Measurements from ENCODE around the gene ZNF329.

ZNF329 gene

GRCh38 chr19:58117841-58118575 is 32.6 kb downstream of the ZNF329 start:
- no peak overlapping the region for H3K9ac ChIP-seq (ENCODE audit: low read length)
- no peaks in the 10 kb centered on the region for H3K27me3 ChIP-seq (replicated peaks; ENCODE audit: control insufficient read depth, insufficient read depth, low read length)
- no peaks in the 10 kb centered on the region for H3K4me1 ChIP-seq (ENCODE audit: control insufficient read depth, insufficient read depth, low read length)
- H3K4me3 ChIP-seq (ENCODE audit: low read length) = peak overlapping the region; percentile 29
- no peaks in the 10 kb centered on the region for H3K36me3 ChIP-seq (ENCODE audit: control insufficient read depth, insufficient read depth, low read length, severe bottlenecking)
- DNase-seq (ENCODE audit: low read depth) = no peak
- H3K9me3 ChIP-seq (ENCODE audit: control insufficient read depth, low read length) = peaks cover 92% of the 10 kb centered on the region

- Histone ChIP-seq H3K9me3 (ENCODE audit: control insufficient read depth, low read length) (peaks cover 78% of the 10 kb centered on the region), H3K4me3 (ENCODE audit: low read length) (peak overlapping the region; percentile 25), H3K9ac (ENCODE audit: low read length) (no peak overlapping the region), H3K4me1 (ENCODE audit: control insufficient read depth, insufficient read depth, low read length) (no peaks in the 10 kb centered on the region), H3K36me3 (ENCODE audit: control insufficient read depth, insufficient read depth, low read length, severe bottlenecking) (no peaks in the 10 kb centered on the region), H3K27me3 (replicated peaks; ENCODE audit: control insufficient read depth, insufficient read depth, low read length) (no peaks in the 10 kb centered on the region)
- no peak for DNase-seq (ENCODE audit: low read depth)
Observed at GRCh38 chr19:58108546-58108817, 42.1 kb downstream of the ZNF329 start.

- no peaks in the 10 kb centered on the region for H3K4me1 ChIP-seq (ENCODE audit: control insufficient read depth, insufficient read depth, low read length)
- H3K9ac ChIP-seq (ENCODE audit: low read length) = no peak overlapping the region
- no peaks in the 10 kb centered on the region for H3K36me3 ChIP-seq (ENCODE audit: control insufficient read depth, insufficient read depth, low read length, severe bottlenecking)
- H3K27me3 ChIP-seq (replicated peaks; ENCODE audit: control insufficient read depth, insufficient read depth, low read length) = no peaks in the 10 kb centered on the region
- DNase-seq (ENCODE audit: low read depth) = no peak
- H3K4me3 ChIP-seq (ENCODE audit: low read length) = peak overlapping the region; percentile 29
- H3K9me3 ChIP-seq (ENCODE audit: control insufficient read depth, low read length) = peaks cover 80% of the 10 kb centered on the region
Observed at GRCh38 chr19:58107778-58108545, 42.6 kb downstream of the ZNF329 start.

GRCh38 chr19:58098682-58098998 is 51.9 kb downstream of the ZNF329 start:
- Histone ChIP-seq H3K9me3 (ENCODE audit: control insufficient read depth, low read length) (peaks cover 51% of the 10 kb centered on the region), H3K9ac (ENCODE audit: low read length) (peak overlapping the region; percentile 39), H3K36me3 (ENCODE audit: control insufficient read depth, insufficient read depth, low read length, severe bottlenecking) (no peaks in the 10 kb centered on the region), H3K4me3 (ENCODE audit: low read length) (peak overlapping the region; percentile 87), H3K27me3 (replicated peaks; ENCODE audit: control insufficient read depth, insufficient read depth, low read length) (no peaks in the 10 kb centered on the region), H3K4me1 (ENCODE audit: control insufficient read depth, insufficient read depth, low read length) (no peaks in the 10 kb centered on the region)
- DNase-seq (ENCODE audit: low read depth) = no peak

- Histone ChIP-seq H3K4me1 (ENCODE audit: control insufficient read depth, insufficient read depth, low read length) (no peaks in the 10 kb centered on the region), H3K4me3 (ENCODE audit: low read length) (peak within 1 kb of the TSS; percentile 87), H3K9me3 (ENCODE audit: control insufficient read depth, low read length) (peaks cover 51% of the 10 kb centered on the region), H3K27me3 (replicated peaks; ENCODE audit: control insufficient read depth, insufficient read depth, low read length) (no peaks in the 10 kb centered on the region), H3K36me3 (ENCODE audit: control insufficient read depth, insufficient read depth, low read length, severe bottlenecking) (no peaks in the 10 kb centered on the region), H3K9ac (ENCODE audit: low read length) (peak within 1 kb of the TSS; percentile 88)
- DNase-seq (ENCODE audit: low read depth) = peak; percentile 99
Observed at GRCh38 chr19:58097781-58098681, 52.6 kb downstream of the ZNF329 start, which contains the start of gene ZSCAN18. Gene ZSCAN18, minus strand, starts transcription at chr19:58098231. Its CDS starts 7,964 bp downstream, at chr19:58090267.

GRCh38 chr19:58097349-58097748 is 53.2 kb downstream of the ZNF329 start:
- no peaks in the 10 kb centered on the region for H3K27me3 ChIP-seq (replicated peaks; ENCODE audit: control insufficient read depth, insufficient read depth, low read length)
- peaks cover 47% of the 10 kb centered on the region for H3K9me3 ChIP-seq (ENCODE audit: control insufficient read depth, low read length)

GRCh38 chr19:58096884-58097283 is 53.7 kb downstream of the ZNF329 start:
- Histone ChIP-seq H3K9ac (ENCODE audit: low read length) (no peak overlapping the region), H3K27me3 (replicated peaks; ENCODE audit: control insufficient read depth, insufficient read depth, low read length) (no peaks in the 10 kb centered on the region), H3K4me3 (ENCODE audit: low read length) (peak overlapping the region; percentile 44), H3K9me3 (ENCODE audit: control insufficient read depth, low read length) (peaks cover 46% of the 10 kb centered on the region), H3K36me3 (ENCODE audit: control insufficient read depth, insufficient read depth, low read length, severe bottlenecking) (no peaks in the 10 kb centered on the region), H3K4me1 (ENCODE audit: control insufficient read depth, insufficient read depth, low read length) (no peaks in the 10 kb centered on the region)
- no peak for DNase-seq (ENCODE audit: low read depth)

More at GRCh38 chr19:58097349-58097748, 53.2 kb downstream of the ZNF329 start:
- Histone ChIP-seq H3K4me1 (ENCODE audit: control insufficient read depth, insufficient read depth, low read length) (no peaks in the 10 kb centered on the region), H3K9ac (ENCODE audit: low read length) (no peak overlapping the region), H3K36me3 (ENCODE audit: control insufficient read depth, insufficient read depth, low read length, severe bottlenecking) (no peaks in the 10 kb centered on the region), H3K4me3 (ENCODE audit: low read length) (peak overlapping the region; percentile 44)
- no peak for DNase-seq (ENCODE audit: low read depth)

GRCh38 chr19:58095328-58095727 is 55.3 kb downstream of the ZNF329 start:
- no peaks in the 10 kb centered on the region for H3K27me3 ChIP-seq (replicated peaks; ENCODE audit: control insufficient read depth, insufficient read depth, low read length)
- H3K4me1 ChIP-seq (ENCODE audit: control insufficient read depth, insufficient read depth, low read length) = no peaks in the 10 kb centered on the region
- H3K36me3 ChIP-seq (ENCODE audit: control insufficient read depth, insufficient read depth, low read length, severe bottlenecking) = no peaks in the 10 kb centered on the region
- no peak overlapping the region for H3K9ac ChIP-seq (ENCODE audit: low read length)
- peaks cover 43% of the 10 kb centered on the region for H3K9me3 ChIP-seq (ENCODE audit: control insufficient read depth, low read length)
- H3K4me3 ChIP-seq (ENCODE audit: low read length) = no peak overlapping the region
- no peak for DNase-seq (ENCODE audit: low read depth)

GRCh38 chr19:58093071-58093470 is 57.5 kb downstream of the ZNF329 start:
- Histone ChIP-seq H3K4me1 (ENCODE audit: control insufficient read depth, insufficient read depth, low read length) (no peaks in the 10 kb centered on the region), H3K9me3 (ENCODE audit: control insufficient read depth, low read length) (peaks cover 24% of the 10 kb centered on the region), H3K27me3 (replicated peaks; ENCODE audit: control insufficient read depth, insufficient read depth, low read length) (no peaks in the 10 kb centered on the region), H3K9ac (ENCODE audit: low read length) (no peak overlapping the region), H3K36me3 (ENCODE audit: control insufficient read depth, insufficient read depth, low read length, severe bottlenecking) (no peaks in the 10 kb centered on the region), H3K4me3 (ENCODE audit: low read length) (no peak overlapping the region)
- no peak for DNase-seq (ENCODE audit: low read depth)

- Histone ChIP-seq H3K36me3 (ENCODE audit: control insufficient read depth, insufficient read depth, low read length, severe bottlenecking) (no peaks in the 10 kb centered on the region), H3K9ac (ENCODE audit: low read length) (no peak overlapping the region), H3K27me3 (replicated peaks; ENCODE audit: control insufficient read depth, insufficient read depth, low read length) (no peaks in the 10 kb centered on the region), H3K9me3 (ENCODE audit: control insufficient read depth, low read length) (peaks cover 25% of the 10 kb centered on the region), H3K4me1 (ENCODE audit: control insufficient read depth, insufficient read depth, low read length) (no peaks in the 10 kb centered on the region), H3K4me3 (ENCODE audit: low read length) (no peak overlapping the region)
- DNase-seq (ENCODE audit: low read depth) = no peak
Observed at GRCh38 chr19:58091251-58091995, 59.2 kb downstream of the ZNF329 start.
